Measurements from ENCODE around the gene MBL2. TPM values are rescaled to one million over a fixed set of nuclear protein-coding genes. Genes with fewer than 3 reads are reported as not detected.

MBL2 gene
- polyA plus RNA-seq, 1 donor from 2014 or later, result not detected

DNA sequence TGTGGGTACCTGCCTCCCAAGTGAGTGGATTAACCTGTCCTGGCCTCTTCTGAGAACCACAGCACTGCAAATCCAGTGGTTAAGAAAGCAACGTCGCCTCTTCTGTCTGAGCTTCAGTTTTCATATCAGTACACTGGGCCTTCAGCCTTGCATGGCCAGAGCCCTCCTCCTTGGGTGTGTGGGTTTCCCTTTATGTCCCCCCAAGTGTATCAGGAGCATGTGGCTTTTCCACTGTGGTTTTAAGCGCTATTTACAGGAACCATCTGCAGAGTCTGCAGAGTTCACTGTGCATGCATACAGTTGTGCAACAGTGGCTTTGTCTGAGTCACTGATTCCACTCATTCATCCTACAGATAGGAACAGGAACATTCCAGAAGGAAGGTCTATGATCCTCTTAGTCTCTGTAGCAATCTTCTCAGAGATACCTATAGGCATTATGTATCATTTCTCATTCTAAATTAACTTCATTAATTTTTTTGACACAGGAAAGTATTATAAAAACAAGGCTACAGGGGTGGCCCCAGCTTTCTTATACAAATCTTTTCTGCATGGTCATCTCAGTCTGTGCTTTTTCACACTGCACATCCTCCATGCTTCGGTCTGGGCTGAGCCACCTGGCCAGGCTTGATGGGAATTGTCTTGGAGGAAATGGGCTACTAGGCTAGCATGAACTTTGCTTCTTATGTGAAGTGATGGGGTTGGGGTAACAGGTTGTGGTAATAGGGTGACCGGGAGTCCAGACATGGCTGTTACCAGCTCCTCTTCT lies 17.1 kb downstream of the MBL2 start:
- H3K27me3 ChIP-seq (ENCODE audit: insufficient read depth, low read depth, low read length), result no peaks in the 10 kb centered on the region
- no peak overlapping the region for H3K4me3 ChIP-seq (ENCODE audit: low read length)
- no peak for TF ChIP-seq SMC3 (conservative IDR thresholded peaks at IDR 0.05; ENCODE audit: poor library complexity)
- no peak for TF ChIP-seq CTCF (IDR thresholded peaks at IDR 0.05; ENCODE audit: poor library complexity, severe bottlenecking)
- no peak for TF ChIP-seq REST (IDR thresholded peaks at IDR 0.05; ENCODE audit: borderline replicate concordance)
- TF ChIP-seq MXI1 (conservative IDR thresholded peaks at IDR 0.05; ENCODE audit: poor library complexity, severe bottlenecking), result no peak
- no peak for TF ChIP-seq TAF1 (IDR thresholded peaks at IDR 0.05; ENCODE audit: low read depth)
- no peak for TF ChIP-seq RAD21 (conservative IDR thresholded peaks at IDR 0.05)
- TF ChIP-seq POLR2AphosphoS5 (IDR thresholded peaks at IDR 0.05), result no peak
- no peak for TF ChIP-seq EP300 (conservative IDR thresholded peaks at IDR 0.05; ENCODE audit: poor library complexity, severe bottlenecking)
- no peak for TF ChIP-seq EZH2 (IDR thresholded peaks at IDR 0.05; ENCODE audit: borderline replicate concordance, insufficient read depth, low read length, poor library complexity, severe bottlenecking)
- H3K27ac ChIP-seq (ENCODE audit: low read length), result no peak overlapping the region
- H4K20me1 ChIP-seq (ENCODE audit: insufficient read depth), result no peaks in the 10 kb centered on the region
- no peaks in the 10 kb centered on the region for H3K36me3 ChIP-seq (ENCODE audit: insufficient read depth, low read length)
- H3K9ac ChIP-seq (ENCODE audit: low read length), result no peak overlapping the region
- H3K9me3 ChIP-seq (ENCODE audit: low read length), result no peaks in the 10 kb centered on the region
- no peak overlapping the region for H3K4me2 ChIP-seq (ENCODE audit: low read length)
- H2AFZ ChIP-seq (ENCODE audit: low read depth, low read length), result no peak overlapping the region
- H3F3A ChIP-seq (ENCODE audit: insufficient read depth, low read length, poor library complexity, severe bottlenecking), result no peaks in the 10 kb centered on the region
- no peaks in the 10 kb centered on the region for H3K79me2 ChIP-seq (replicated peaks; ENCODE audit: insufficient read depth, low read length)
- no peaks in the 10 kb centered on the region for H3K9me2 ChIP-seq (ENCODE audit: insufficient read depth, low read length)

GRCh38 chr10:52752801-52753445 lies 19.7 kb downstream of the MBL2 start:
- Histone ChIP-seq H2AFZ (ENCODE audit: low read depth, low read length) (no peak overlapping the region), H4K20me1 (ENCODE audit: insufficient read depth) (no peaks in the 10 kb centered on the region), H3K36me3 (ENCODE audit: insufficient read depth, low read length) (no peaks in the 10 kb centered on the region), H3K79me2 (replicated peaks; ENCODE audit: insufficient read depth, low read length) (no peaks in the 10 kb centered on the region), H3K27ac (ENCODE audit: low read length) (no peak overlapping the region), H3F3A (ENCODE audit: insufficient read depth, low read length, poor library complexity, severe bottlenecking) (no peaks in the 10 kb centered on the region), H3K9me2 (ENCODE audit: insufficient read depth, low read length) (no peaks in the 10 kb centered on the region), H3K4me2 (ENCODE audit: low read length) (no peak overlapping the region), H3K4me3 (ENCODE audit: low read length) (no peak overlapping the region), H3K9me3 (ENCODE audit: low read length) (no peaks in the 10 kb centered on the region), H3K9ac (ENCODE audit: low read length) (no peak overlapping the region), H3K27me3 (ENCODE audit: insufficient read depth, low read depth, low read length) (no peaks in the 10 kb centered on the region)
- TF ChIP-seq RAD21 (conservative IDR thresholded peaks at IDR 0.05) (no peak), EZH2 (IDR thresholded peaks at IDR 0.05; ENCODE audit: borderline replicate concordance, insufficient read depth, low read length, poor library complexity, severe bottlenecking) (no peak)

Measured in neural cell (in vitro differentiated cells).